Fibroblast of the aortic adventitia (primary cell): Measurements from ENCODE around the gene ROBO3. TPM values are rescaled to one million over a fixed set of nuclear protein-coding genes. Genes with fewer than 3 reads are reported as not detected.

ENCODE experiments used
- DNase-seq: peaks from one replicate; pipeline ENCODE4 v3.0.0-alpha.2; 2010; ENCODE audit warnings: low read depth
- H3K4me3 ChIP-seq: 2 replicates; pipeline ENCODE4 v1.5.1; 2011; ENCODE audit warnings: low read depth, mild to moderate bottlenecking, control low read depth, low read length, moderate library complexity
- total RNA-seq: library from RNA; depleted of rRNA; stranded (reverse); fragments of >200 nt; gene quantifications from 2 replicates; pipeline ENCODE4 v1.2.3, GENCODE V29; 2012; ENCODE audit warnings: low replicate concordance
- TF ChIP-seq, protein P1 (sequence below): IDR thresholded peaks from 2 replicates; pipeline ENCODE4 v1.5.1; 2011; ENCODE audit warnings: mild to moderate bottlenecking, low read length, control low read depth, inconsistent platforms; ENCODE audit not compliant: insufficient read depth

ROBO3 gene
- total RNA-seq, 1 donor, result 13.6 TPM

DNA sequence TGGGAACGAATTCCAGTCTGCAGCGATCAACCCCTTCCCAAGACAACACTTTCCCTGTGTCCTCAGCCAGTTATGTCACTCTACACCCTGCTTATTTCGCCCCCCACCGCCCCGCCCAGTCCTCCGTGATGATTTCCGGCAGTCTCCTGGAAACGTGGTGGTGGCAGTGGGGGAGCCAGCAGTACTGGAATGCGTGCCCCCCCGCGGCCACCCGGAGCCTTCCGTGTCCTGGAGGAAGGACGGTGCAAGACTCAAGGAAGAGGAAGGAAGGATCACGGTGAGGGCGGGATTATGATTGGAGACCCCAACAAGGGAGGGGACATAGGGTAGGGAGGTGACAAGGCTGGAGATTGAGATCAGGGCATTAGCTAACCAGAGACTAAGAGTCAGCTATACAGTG lies 4.1 kb downstream of the ROBO3 start:
- H3K4me3 ChIP-seq, result no peak overlapping the region
- TF ChIP-seq, protein P1, sequence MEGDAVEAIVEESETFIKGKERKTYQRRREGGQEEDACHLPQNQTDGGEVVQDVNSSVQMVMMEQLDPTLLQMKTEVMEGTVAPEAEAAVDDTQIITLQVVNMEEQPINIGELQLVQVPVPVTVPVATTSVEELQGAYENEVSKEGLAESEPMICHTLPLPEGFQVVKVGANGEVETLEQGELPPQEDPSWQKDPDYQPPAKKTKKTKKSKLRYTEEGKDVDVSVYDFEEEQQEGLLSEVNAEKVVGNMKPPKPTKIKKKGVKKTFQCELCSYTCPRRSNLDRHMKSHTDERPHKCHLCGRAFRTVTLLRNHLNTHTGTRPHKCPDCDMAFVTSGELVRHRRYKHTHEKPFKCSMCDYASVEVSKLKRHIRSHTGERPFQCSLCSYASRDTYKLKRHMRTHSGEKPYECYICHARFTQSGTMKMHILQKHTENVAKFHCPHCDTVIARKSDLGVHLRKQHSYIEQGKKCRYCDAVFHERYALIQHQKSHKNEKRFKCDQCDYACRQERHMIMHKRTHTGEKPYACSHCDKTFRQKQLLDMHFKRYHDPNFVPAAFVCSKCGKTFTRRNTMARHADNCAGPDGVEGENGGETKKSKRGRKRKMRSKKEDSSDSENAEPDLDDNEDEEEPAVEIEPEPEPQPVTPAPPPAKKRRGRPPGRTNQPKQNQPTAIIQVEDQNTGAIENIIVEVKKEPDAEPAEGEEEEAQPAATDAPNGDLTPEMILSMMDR, result no peak
- no peak for DNase-seq

GRCh38 chr11:124869856-124870387 lies 4.7 kb downstream of the ROBO3 start:
- no peak overlapping the region for H3K4me3 ChIP-seq
- no peak for DNase-seq
- TF ChIP-seq, protein P1, result no peak

GRCh38 chr11:124870430-124870829 lies 5.2 kb downstream of the ROBO3 start:
- H3K4me3 ChIP-seq, result no peak overlapping the region
- DNase-seq, result no peak
- TF ChIP-seq, protein P1, result no peak

- H3K4me3 ChIP-seq, result no peak overlapping the region
- TF ChIP-seq, protein P1, result no peak
- no peak for DNase-seq
These were observed 7.0 kb downstream of the ROBO3 start for GRCh38 chr11:124872280-124872679.

GRCh38 chr11:124872741-124873140 lies 7.5 kb downstream of the ROBO3 start:
- no peak overlapping the region for H3K4me3 ChIP-seq
- TF ChIP-seq, protein P1, result no peak
- no peak for DNase-seq

DNA sequence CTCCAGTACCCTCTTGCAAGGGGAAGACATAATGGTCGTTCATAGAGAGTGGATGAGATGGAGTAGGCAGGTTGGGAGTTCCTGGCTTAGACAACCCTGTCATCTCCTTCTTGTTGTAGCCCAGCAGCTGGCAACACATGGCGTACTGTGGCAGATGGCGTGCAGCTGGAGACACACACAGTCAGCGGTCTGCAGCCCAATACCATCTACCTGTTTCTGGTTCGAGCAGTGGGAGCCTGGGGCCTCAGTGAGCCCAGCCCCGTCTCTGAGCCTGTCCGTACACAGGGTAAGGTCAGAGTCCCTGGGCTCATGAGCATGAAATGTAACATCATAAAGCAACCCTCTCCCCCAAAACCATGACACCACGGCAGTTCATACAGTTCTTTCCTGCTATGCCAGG lies 8.7 kb downstream of the ROBO3 start:
- TF ChIP-seq, protein P1, result no peak
- no peak overlapping the region for H3K4me3 ChIP-seq
- no peak for DNase-seq
